HEK293 (cell line): Measurements from ENCODE around the gene NLRP4.
A peak's percentile ranks its signal among the peaks of the same experiment; 100 is the strongest.

Source experiments
- CTCF ChIA-PET: fragments of 350-600 bp; formaldehyde crosslinking; extraction: SDS; loops from one replicate; lab custom pipeline; 2021; ENCODE audit warnings: antibody characterized with exemption; lab: Yijun Ruan, JAX
- POLR2A ChIA-PET: fragments of 300-600 bp; formaldehyde crosslinking; extraction: SDS; loops from one replicate; lab custom pipeline; 2020; ENCODE audit warnings: antibody characterized with exemption, inconsistent platforms; lab: Yijun Ruan, JAX
- H3K27ac ChIP-seq: fragments of 200-500 bp; sonication (Bioruptor generic); 2 replicates; pipeline ENCODE4 v1.5.1; 2014; ENCODE audit warnings: low read depth, low read length, control low read depth, inconsistent platforms; ENCODE audit errors: extremely low read depth
- H3K36me3 ChIP-seq, 2 experiments: fragments of 200-500 bp in 1 of 2; sonication (Bioruptor generic) in 1 of 2; 1 replicate in 1 of 2; 2 replicates in 1 of 2; pipeline ENCODE4 v1.5.1; 2014 to 2017; ENCODE audit warnings: inconsistent platforms in 2 of 2, low read length in 2 of 2; ENCODE audit not compliant: control insufficient read depth in 2 of 2, insufficient read depth in 1 of 2
- H3K4me1 ChIP-seq: fragments of 200-500 bp; sonication (Bioruptor generic); 2 replicates; pipeline ENCODE4 v1.5.1; 2014; ENCODE audit warnings: mild to moderate bottlenecking, low read length, inconsistent platforms; ENCODE audit not compliant: control insufficient read depth, insufficient read depth
- H3K4me3 ChIP-seq: 2 replicates; pipeline ENCODE4 v1.5.1; 2011; ENCODE audit warnings: low read depth, mild to moderate bottlenecking, control low read depth, low read length, moderate library complexity
- H3K9me3 ChIP-seq: fragments of 200-500 bp; sonication (Bioruptor generic); 2 replicates; pipeline ENCODE4 v1.5.1; 2014; ENCODE audit warnings: low read depth, low read length, inconsistent platforms; ENCODE audit not compliant: control insufficient read depth, insufficient read depth
- GLIS2 ChIP-seq: fragments of 450-650 bp; formaldehyde crosslinking; IDR thresholded peaks from 2 replicates; pipeline ENCODE4 v1.5.1; 2016; ENCODE audit warnings: missing biosample characterization, missing genetic modification characterization
- KLF9 ChIP-seq: fragments of 450-650 bp; formaldehyde crosslinking; IDR thresholded peaks from 2 replicates; pipeline ENCODE4 v1.5.1; 2016; ENCODE audit warnings: missing biosample characterization, missing genetic modification characterization, low read depth
- PRDM1 ChIP-seq: fragments of 450-650 bp; formaldehyde crosslinking; IDR thresholded peaks from 2 replicates; pipeline ENCODE4; 2016; ENCODE audit warnings: missing biosample characterization, missing genetic modification characterization
- SP2 ChIP-seq: fragments of 450-650 bp; formaldehyde crosslinking; IDR thresholded peaks from 2 replicates; pipeline ENCODE4 v1.5.1; 2016; ENCODE audit warnings: missing biosample characterization, missing genetic modification characterization
- ZBTB17 ChIP-seq: fragments of 450-650 bp; formaldehyde crosslinking; IDR thresholded peaks from 2 replicates; pipeline ENCODE4 v1.5.1; 2016; ENCODE audit warnings: missing biosample characterization, missing genetic modification characterization
- ZBTB26 ChIP-seq: fragments of 450-650 bp; formaldehyde crosslinking; optimal IDR thresholded peaks from 2 replicates; pipeline ENCODE3; 2016; ENCODE audit warnings: missing biosample characterization, mild to moderate bottlenecking, missing genetic modification characterization
- ZNF155 ChIP-seq: fragments of 450-650 bp; formaldehyde crosslinking; IDR thresholded peaks from 2 replicates; pipeline ENCODE4 v1.5.1; 2016; ENCODE audit warnings: missing biosample characterization, missing genetic modification characterization
- ZNF211 ChIP-seq: fragments of 450-650 bp; formaldehyde crosslinking; IDR thresholded peaks from 2 replicates; pipeline ENCODE4 v1.5.1; 2016; ENCODE audit warnings: low read depth, missing biosample characterization, missing genetic modification characterization
- ZNF221 ChIP-seq: fragments of 450-650 bp; formaldehyde crosslinking; IDR thresholded peaks from 2 replicates; pipeline ENCODE4 v1.5.1; 2017; ENCODE audit warnings: missing biosample characterization, missing genetic modification characterization, borderline replicate concordance
- ZNF223 ChIP-seq: fragments of 450-650 bp; formaldehyde crosslinking; IDR thresholded peaks from 2 replicates; pipeline ENCODE4 v1.5.1; 2016; ENCODE audit warnings: missing biosample characterization, missing genetic modification characterization
- ZNF302 ChIP-seq: fragments of 450-650 bp; formaldehyde crosslinking; IDR thresholded peaks from 2 replicates; pipeline ENCODE4 v1.5.1; 2016; ENCODE audit warnings: missing biosample characterization, missing genetic modification characterization, low read depth
- ZNF362 ChIP-seq: fragments of 450-650 bp; formaldehyde crosslinking; IDR thresholded peaks from 2 replicates; pipeline ENCODE4 v1.5.1; 2016; ENCODE audit warnings: missing biosample characterization, missing genetic modification characterization
- ZNF398 ChIP-seq: fragments of 450-650 bp; formaldehyde crosslinking; IDR thresholded peaks from 2 replicates; pipeline ENCODE4 v1.5.1; 2017; ENCODE audit warnings: missing biosample characterization, missing genetic modification characterization
- ZNF423 ChIP-seq: fragments of 450-650 bp; formaldehyde crosslinking; IDR thresholded peaks from 2 replicates; pipeline ENCODE4 v1.5.1; 2016; ENCODE audit warnings: missing biosample characterization, missing genetic modification characterization
- ZNF514 ChIP-seq: fragments of 450-650 bp; formaldehyde crosslinking; IDR thresholded peaks from 2 replicates; pipeline ENCODE4 v1.5.1; 2016; ENCODE audit warnings: missing biosample characterization, missing genetic modification characterization
- ZNF548 ChIP-seq: fragments of 450-650 bp; formaldehyde crosslinking; IDR thresholded peaks from 2 replicates; pipeline ENCODE4 v1.5.1; 2016; ENCODE audit warnings: missing biosample characterization, missing genetic modification characterization
- ZNF555 ChIP-seq: fragments of 450-650 bp; formaldehyde crosslinking; conservative IDR thresholded peaks from 2 replicates; pipeline ENCODE4 v1.5.1; 2017; ENCODE audit warnings: missing biosample characterization, mild to moderate bottlenecking, missing genetic modification characterization, inconsistent platforms
- ZNF707 ChIP-seq: fragments of 450-650 bp; formaldehyde crosslinking; IDR thresholded peaks from 2 replicates; pipeline ENCODE4 v1.5.1; 2016; ENCODE audit warnings: missing biosample characterization, missing genetic modification characterization
- ZNF747 ChIP-seq: fragments of 450-650 bp; formaldehyde crosslinking; IDR thresholded peaks from 2 replicates; pipeline ENCODE4 v1.5.1; 2016; ENCODE audit warnings: missing biosample characterization, missing genetic modification characterization
- ZSCAN23 ChIP-seq: fragments of 450-650 bp; formaldehyde crosslinking; IDR thresholded peaks from 2 replicates; pipeline ENCODE4 v1.5.1; 2016; ENCODE audit warnings: missing biosample characterization, missing genetic modification characterization
- ZXDB ChIP-seq: fragments of 450-650 bp; formaldehyde crosslinking; IDR thresholded peaks from 2 replicates; pipeline ENCODE4 v1.5.1; 2016; ENCODE audit warnings: missing biosample characterization, missing genetic modification characterization
- TF ChIP-seq, protein P1 (sequence below): fragments of 450-650 bp; formaldehyde crosslinking; IDR thresholded peaks from 2 replicates; pipeline ENCODE4 v1.5.1; 2016; ENCODE audit warnings: missing biosample characterization, missing genetic modification characterization

Gene NLRP4

GRCh38 chr19:55901369-55902079, 65.2 kb downstream of the NLRP4 start:
- Histone ChIP-seq H3K4me3 (no peak overlapping the region), H3K4me1 (no peaks in the 10 kb centered on the region), H3K36me3 (no peaks in the 10 kb centered on the region), H3K9me3 (no peaks in the 10 kb centered on the region), H3K27ac (no peak overlapping the region)
- ChIA-PET POLR2A (no interaction called here), CTCF (interaction anchor here (0.6 kb wide), 1 partner anchor 125 kb away, joined by 6 read pairs; no protein-coding TSS in a partner anchor)
- peak; percentile 73 for TF ChIP-seq ZBTB17 (tag by site-specific recombination)
- TF ChIP-seq ZNF398 (tag by site-specific recombination) = peak; percentile 79
- 0 out of 2 replicates have a peak, but pooled peaks have one; percentile 48 for TF ChIP-seq PRDM1
- no peak for TF ChIP-seq ZBTB26 (tag by site-specific recombination)

- ChIA-PET POLR2A (no interaction called here), CTCF (interaction anchor here (0.6 kb wide), 1 partner anchor 124 kb away, joined by 6 read pairs; no protein-coding TSS in a partner anchor)
- no peaks in the 10 kb centered on the region for H3K9me3 ChIP-seq
- H3K36me3 ChIP-seq = no peaks in the 10 kb centered on the region
- TF ChIP-seq KLF9 (no peak), ZSCAN23 (no peak), ZNF548 (no peak), ZNF747 (tag by site-specific recombination) (no peak), ZXDB (tag by site-specific recombination) (no peak), ZNF302 (no peak), ZNF362 (tag by site-specific recombination) (no peak), ZNF423 (tag by site-specific recombination) (no peak), SP2 (tag by site-specific recombination) (no peak), ZNF555 (tag by site-specific recombination) (no peak), ZNF211 (tag by site-specific recombination) (no peak), ZNF223 (tag by site-specific recombination) (no peak), ZNF221 (tag by site-specific recombination) (no peak), GLIS2 (tag by site-specific recombination) (no peak), ZNF155 (tag by site-specific recombination) (no peak), ZNF707 (tag by site-specific recombination) (no peak), ZNF514 (tag by site-specific recombination) (no peak), ZBTB26 (tag by site-specific recombination) (no peak)
- TF ChIP-seq, protein P1, sequence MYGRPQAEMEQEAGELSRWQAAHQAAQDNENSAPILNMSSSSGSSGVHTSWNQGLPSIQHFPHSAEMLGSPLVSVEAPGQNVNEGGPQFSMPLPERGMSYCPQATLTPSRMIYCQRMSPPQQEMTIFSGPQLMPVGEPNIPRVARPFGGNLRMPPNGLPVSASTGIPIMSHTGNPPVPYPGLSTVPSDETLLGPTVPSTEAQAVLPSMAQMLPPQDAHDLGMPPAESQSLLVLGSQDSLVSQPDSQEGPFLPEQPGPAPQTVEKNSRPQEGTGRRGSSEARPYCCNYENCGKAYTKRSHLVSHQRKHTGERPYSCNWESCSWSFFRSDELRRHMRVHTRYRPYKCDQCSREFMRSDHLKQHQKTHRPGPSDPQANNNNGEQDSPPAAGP = no peak
- H3K27ac ChIP-seq = no peak overlapping the region
- no peaks in the 10 kb centered on the region for H3K4me1 ChIP-seq
- H3K4me3 ChIP-seq = no peak overlapping the region
Measured at GRCh38 chr19:55902080-55902751, 65.9 kb downstream of the NLRP4 start.
